AG08395 (cell line): ENCODE results near the gene NAA15.
"Not testable (repeated sequence)": the region's sequence is repeated elsewhere in the genome, so short reads cannot be mapped to it uniquely, and the experiment has no call there.

Experiments used
- DNase-seq: peaks from one replicate; pipeline ENCODE4 v3.0.0; 2012; ENCODE audit warnings: mixed read lengths, low spot score

NAA15 gene

DNA sequence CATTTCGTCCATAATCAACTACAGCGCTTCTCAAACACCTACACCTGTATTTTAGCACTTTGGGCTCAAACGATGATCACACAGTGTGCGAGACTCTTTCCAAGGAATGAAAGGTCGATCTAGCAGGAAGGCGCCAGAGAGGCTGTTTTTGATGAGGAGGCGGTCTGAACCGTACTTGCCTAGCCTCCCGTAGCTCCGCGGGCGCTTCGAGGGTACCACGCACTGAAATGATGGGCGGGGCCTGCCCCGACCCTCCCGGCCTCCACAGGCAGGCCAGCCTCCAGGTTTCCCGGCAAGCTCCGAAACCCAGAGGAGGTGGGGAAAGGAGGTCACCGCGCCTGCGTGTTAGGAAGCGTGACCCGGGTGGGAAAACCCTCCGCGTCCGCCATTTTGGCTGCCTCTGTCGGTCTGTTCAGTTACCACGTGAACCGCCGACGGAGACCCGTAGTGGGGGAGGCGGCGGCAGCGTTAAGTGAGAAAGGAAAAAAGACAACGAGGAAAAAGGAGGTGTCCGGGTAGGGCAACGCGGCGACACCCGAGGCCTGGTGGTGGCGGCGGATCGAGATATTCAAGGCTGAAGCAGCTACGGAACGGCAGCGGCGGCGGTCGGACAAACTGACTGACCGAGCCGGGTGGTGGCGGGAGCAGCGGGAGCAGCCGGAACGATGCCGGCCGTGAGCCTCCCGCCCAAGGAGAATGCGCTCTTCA, at the start of gene NAA15:
TSS of gene NAA15 (plus strand) at position 393 of the 708 bp plus-strand sequence. CDS start at position 666, 273 bp downstream.
- DNase-seq: peak; percentile 99

DNA sequence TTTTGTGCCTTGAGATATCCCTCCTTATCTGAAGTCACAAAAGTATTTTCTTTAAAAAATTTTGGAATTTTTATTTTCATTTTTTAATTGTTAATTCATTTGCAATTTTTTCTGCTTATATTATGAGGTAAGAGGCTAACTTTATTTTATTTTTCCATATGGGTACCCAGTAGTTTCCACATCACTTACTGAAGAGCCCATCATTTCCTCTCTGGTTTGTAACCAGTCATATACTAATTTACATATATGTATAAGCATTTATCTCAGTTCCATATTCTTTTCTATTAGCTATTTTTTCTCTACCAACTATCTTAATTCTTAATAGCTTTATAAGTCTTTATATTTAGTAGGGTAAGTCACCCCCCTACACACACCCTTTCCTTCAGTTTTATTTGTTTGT, 48.3 kb upstream of the NAA15 start:
- no peak for DNase-seq

DNA sequence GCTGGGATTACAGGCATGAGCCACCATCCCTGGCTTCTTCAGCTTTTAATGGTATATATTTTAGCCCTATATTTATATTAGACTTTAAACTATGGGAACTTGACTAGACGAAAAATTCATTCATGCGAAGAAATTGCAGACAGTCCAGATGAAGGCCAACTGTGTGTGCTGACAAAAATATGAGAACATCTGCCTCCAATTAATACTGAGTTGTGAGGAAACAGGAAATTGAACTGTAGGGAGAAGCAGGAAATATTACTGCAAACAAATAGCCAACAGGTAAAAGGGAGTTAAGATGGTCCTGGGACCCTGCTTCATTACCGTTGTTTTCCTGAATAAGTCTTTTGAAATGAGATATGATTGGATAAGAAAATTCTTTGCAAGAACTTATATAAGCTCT, 47.6 kb upstream of the NAA15 start:
- DNase-seq: no peak

DNA sequence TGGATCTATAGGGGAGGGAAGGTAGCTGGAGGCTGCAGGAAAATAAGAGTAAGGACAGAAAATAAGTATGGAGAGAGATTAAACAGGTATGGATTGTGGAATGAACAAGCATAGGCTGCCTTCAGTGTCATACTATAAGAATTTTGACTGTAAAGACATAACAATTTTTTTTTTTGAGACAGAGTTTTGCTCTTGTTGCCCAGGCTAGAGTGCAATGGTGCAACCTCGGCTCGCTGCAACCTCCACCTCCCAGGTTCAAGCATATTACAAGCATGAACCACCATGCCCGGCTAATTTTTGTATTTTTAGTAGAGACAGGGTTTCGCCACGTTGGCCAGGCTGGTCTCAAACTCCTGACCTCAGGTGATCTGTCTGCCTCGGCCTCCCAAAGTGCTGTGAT, 45.7 kb upstream of the NAA15 start:
- not testable (repeated sequence) for DNase-seq

DNA sequence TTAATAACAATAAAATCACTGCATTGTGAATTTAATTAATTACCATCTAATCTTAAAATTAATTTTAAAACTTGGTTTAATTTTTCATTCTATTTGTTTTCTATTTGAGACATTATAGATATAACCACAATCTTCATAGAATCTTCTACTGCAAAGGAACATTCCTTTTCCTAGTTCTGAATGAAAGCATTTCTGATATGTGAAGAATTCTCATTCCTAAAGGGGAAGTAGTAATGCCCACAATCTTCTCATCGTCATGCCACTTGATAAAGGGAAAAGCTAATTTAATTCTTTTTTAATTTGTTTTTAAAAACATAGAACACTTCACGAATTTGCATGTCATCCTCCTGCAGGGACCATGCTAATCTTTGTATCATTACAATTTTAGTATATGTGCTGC, 45.0 kb upstream of the NAA15 start:
- DNase-seq: peak; percentile 26

DNA sequence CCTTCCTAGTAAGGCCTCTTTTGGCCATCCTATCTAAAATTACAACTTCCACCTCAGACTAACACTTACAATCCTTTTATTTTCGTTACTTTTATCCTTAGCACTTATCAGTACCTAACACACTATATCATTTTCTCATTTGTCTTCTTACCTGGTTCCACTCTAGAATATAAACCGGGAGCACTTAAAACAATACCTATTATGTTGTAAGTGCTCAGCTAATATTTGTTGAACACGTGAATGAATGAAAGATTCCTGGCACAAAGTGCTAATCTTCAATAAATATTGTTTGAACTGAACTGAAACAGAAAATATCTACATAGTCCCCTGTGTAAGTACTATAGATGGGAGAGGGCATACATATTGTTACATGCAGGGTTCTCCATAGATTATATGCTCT, 35.7 kb upstream of the NAA15 start:
- DNase-seq: no peak

DNA sequence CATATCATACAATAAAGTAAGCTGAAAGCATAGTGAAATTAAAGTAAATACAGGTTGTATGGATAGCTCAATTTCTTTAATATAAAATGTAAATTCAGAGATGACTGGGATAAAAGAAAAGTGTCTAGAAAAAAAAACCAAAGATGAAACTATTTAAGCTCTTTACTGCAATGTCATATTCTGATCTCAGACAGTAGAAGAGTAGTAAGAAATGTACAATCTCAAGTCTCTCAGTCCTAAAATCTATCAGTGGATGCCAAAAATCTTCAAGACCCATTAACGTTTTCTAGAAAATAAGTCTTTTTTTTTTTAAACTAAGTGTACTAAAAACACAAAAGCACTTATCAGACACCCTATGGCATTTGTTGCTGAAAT, 35.1 kb upstream of the NAA15 start:
- no peak for DNase-seq

DNA sequence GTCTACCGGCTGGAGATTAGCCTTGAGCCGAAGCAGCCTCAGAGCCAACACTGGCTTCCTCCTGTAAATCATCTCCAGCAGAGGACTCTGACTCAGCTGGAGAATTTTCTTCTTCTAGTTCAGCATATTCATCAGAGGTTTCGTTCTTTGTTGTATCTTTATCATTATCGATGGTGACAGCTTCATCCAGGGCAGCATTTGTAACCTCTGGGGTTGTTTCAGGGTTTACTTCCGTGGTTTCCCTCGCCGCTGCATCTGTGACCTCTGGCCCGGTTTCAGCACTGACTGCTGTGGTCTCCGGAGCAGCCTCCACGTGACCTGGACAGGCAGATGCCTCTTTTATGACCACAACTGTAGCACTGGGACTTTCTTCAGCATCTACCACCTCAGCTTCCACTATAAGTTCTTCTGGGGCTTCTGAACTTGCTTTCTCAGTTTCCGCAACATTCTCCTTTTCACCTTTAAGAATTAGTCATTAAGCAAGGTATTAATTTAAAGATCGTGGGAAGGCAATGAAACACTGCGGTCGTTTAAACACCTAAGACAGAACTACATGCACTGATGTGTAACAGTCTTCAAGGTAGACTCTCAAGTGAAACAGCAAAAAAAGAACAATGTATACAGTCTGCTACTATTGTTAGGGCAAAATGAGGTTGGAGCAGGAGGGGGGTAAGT, 34.6 kb upstream of the NAA15 start:
- peak; percentile 79 for DNase-seq

DNA sequence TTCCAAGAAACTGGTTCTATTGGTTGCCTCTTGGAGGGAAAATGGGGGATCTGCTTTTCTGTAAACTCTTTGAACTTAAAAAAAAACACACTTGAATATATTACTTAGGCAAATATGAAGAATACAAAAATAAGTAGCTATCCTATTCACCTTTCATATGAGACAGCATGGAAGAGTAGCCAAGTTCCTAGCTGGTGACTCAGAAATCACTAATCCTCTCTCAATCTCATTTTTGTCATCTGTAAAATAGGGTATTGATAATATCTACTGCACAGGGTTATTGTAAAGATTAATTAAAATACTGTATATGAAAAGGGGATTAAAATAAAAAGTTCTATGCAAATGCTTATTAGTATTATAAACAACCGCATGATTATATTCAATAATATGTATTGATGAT, 34.0 kb upstream of the NAA15 start:
- DNase-seq: no peak

DNA sequence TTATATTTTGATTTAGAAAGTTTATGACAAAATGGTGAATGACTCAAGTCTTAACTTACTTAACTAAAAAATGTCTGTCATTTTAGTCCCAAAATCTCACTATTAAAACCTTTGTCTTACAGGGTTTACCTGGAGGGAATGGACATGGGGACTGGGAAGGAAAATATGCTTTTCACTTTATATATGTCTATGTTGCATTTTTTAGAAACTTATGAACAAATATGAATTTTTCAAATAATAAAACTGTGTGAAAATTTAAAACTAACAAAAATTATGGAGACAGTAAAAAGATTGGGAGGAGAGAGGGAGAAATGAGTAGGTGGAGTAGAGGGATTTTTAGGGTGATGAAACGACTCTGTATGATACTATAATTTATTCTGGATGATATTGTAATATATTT, 27.5 kb upstream of the NAA15 start:
- no peak for DNase-seq

DNA sequence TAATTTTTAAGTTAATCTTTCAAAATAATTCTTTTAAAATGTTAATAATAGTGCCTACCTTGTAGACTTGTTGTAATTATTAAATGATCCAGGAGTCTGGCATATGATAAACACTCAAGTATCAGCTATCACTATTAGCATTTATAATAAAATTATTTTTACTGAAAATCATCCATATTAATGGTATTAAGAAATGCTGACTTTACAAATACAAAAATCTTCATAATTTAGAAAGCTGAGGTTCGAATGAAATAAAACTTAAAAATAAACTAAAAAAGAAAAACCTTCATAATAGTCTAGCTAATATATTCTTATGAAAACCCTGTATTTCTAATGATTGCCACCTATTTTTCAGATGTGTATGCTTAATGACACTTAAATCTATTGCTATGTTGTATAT, 26.5 kb upstream of the NAA15 start:
- DNase-seq: no peak

DNA sequence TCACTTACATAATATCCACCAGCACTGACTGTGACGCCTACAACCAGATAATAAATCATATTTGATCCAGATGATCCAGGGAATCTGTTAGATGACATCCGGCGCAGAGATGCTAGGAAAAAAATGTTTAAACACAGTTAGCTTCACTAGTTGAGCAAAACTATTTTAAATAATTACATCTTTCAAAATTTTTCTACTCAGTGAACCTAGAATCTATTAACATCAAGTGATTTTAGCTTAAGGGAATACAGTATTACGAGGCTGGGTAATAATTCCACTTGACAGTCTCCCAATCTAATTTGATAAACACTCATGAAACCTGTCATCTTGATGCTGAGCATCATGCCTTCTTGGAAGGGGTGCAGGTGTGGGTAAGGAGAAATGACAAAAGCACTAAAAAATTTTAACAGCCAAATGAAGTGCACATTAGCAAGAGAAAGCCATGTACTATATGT, 26.0 kb upstream of the NAA15 start:
- DNase-seq: no peak

DNA sequence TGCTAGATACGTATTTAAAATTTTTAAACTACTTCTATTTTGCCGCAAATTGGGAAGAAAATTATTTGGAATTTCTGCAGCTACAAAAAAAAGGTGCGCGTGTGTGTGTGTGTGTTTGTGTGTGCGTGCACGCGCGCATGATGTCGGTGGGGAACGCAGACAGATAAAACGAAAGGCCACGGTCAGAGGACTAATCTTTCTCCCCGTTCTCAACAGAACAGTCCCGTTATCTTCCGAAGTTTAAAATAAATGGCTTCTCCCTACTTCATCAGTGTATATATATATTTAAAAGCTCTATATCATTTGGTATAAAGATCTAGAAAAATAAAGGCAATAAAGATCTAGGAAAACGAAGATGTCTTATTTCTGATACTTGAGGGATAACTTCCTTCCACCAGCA, 22.8 kb upstream of the NAA15 start:
- no peak for DNase-seq

DNA sequence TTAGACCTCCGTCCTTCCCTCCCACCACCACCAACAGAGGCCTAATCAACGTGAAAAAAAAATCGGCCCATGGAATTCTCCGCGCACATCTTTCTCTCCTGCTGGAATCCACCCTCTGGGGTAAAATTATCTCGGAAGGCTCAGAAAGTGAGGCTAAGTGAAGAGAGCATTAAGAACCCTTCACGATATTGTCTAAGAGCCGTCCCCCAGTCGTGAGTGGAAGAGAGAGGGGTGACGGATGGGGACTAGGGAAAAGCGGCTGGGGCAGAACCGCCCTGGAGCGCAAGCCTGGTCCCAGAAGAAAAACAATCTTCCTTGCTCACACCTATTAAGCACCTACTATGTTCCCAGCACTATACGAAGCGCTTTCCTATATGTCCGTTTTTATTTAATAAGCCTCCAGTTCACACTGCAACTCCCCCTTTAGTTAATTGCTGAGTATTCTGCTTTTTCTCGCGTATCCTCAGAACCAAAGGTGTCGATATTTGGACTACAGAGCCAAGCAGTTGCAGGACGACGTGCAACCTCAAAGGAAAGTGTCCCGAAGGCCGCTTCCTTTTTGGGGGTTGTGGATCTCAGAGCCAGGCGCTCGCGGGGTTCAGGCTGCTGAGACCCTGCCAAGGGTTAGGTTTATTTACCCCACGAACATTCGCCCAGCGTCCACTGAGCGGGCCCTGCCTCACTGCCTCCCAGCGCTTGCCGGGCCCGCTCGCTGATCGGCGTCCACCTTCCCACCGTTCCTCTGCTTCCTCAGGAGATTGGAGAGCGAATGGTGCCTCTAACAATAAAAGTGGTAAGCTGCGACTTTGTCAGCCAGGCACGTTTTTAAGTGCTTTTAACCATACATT, 22.2 kb upstream of the NAA15 start:
- DNase-seq: no peak

DNA sequence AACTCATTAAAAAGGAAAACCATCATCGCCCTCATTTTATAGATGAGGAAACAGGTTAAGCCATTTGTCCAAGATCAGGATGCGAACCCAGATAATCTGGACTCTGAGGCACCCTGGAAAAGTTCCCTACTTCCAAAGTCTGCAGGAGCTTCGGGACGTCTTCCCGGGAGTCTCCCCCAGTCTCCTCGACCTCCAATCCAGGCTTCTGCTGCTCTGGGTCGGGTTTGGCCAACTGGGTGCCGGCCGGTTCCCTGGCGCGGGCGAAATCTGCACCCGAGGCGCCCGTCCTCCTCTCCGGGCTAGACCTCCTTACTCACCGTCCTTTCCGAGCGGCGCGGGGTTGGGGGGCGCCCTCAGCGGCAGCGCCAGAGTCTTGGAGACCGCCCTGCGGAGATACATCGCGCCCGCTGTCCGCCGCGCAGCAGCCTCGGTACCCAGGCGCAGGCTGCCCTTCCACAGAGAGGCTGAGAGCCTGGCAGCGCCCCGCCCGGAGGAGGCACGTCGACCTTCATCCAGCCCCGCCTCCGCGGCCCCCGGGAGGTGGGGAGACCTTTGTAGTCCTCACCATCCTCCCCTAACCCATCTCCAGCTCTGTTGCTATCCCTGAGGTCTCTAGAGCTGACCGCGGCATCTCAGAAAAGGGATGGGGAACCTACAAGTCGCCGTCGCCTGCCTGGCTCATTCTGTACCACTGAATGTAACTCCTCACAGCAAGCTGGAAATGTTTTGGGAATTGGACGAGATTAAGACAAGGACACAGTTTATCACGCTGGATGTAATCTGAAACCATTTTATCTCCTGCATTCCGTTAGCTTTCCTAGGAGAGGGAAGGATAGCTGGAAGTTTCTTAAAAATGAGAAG, 21.3 kb upstream of the NAA15 start, which contains the start of gene MGARP:
TSS of gene MGARP (minus strand) at position 466 of the 861 bp plus-strand sequence. CDS start at position 399, 67 bp downstream.
- peak; percentile 42 for DNase-seq

DNA sequence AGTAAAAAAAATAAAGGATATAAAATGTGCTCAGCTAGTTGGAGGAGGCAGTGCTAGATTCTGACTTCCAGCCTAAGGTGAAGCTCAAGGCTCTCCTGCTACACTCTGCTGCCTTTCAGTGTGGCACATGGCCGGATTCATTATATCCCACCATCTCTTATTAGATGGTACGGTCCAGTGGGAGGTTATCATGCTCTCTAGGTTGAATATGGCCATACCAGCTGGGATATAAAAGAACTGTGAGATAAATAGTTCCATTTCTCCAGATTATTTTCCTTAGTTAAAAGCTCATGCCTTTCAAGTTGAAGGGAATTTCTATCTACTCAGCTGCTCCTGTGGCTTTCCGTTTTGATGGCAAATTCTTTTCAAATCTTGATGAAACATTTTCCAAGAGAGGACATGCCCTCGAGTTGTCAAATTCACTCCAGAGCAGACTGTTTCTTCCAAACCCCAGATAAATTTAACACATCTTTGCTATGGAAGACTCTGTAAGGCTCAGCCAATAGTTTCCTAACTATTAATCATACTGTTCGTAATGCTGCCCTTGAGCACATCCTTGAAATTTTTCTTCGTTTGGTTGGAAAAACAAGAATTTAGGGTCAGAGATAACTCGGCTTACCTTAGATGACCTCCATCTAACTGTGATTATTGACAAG, 19.1 kb upstream of the NAA15 start:
- DNase-seq: peak; percentile 19

DNA sequence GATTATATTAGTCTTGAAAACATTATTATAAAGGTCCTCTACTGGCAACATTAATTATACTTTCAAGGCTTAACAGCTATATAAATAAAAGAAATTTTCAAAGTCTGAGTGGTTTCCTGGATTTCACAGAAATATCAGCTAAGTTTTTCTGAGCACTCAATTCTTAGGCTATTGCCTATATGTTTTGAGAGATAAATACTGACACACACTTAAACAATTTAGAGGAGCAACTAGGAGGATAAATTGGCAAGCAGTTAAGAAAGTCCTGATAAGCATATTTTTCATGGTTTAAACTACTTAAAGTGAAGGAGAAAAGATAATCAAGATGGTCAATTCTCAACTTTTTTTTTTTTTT, 18.6 kb upstream of the NAA15 start:
- no peak for DNase-seq

DNA sequence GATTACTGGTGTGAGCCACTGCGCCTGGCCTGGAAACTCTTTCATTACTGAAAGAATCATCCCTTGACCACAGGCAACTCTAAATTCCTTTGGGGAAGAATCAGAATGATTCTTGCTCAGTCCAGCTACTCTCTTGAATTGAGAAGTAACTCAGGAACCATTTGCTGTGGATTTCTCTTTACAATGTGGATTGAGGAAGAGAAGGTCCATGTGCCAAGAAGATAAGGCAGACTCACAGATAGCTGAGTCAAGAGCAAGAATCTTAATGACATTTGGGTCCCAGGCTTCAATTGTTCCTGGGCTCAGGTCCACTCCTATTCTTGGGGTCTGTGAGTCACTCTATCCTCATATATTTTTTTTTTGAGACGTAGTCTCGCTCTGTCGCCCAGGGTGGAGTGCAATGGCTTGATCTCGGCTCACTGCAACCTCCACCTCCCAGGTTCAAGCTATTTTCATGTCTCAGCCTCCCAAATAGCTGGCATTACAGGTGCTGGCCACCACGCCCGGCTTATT, 15.1 kb upstream of the NAA15 start:
- no peak for DNase-seq

DNA sequence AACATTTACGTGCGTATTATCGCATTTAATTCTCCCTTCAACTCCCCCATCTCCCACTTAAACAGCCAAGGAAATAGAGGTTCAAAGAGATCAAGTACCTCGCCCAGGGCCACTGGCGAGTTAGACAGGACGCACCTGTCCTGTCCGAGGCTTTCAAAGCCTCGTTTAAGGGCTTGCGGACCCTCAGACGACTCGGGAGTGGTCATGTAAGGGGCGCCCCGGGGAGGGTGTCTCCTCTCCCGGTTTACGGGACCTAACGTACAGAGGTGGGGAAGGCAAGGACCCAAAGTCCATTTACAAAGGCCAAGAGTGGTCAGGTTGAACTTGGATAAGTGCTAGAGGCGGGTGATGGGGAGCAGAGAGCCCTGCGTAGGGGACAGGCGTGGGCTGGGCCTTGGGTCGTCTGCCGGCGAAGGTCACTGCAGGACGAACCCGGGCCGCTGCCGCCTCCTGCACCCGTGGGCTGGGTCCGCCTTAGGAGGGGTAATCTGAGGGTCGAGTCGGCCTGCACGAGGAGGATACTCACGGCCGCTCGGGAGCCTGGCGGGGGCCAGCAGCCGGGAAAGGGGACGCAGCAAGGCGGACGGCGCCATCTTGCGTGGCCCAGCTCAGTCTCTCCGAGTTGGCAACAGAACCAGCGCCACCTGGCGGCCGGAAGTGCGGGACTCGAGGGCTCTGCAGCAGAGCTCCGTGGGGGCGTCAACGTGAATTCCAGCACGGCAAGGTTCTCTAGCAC, 5.9 kb upstream of the NAA15 start:
- DNase-seq: peak; percentile 86

DNA sequence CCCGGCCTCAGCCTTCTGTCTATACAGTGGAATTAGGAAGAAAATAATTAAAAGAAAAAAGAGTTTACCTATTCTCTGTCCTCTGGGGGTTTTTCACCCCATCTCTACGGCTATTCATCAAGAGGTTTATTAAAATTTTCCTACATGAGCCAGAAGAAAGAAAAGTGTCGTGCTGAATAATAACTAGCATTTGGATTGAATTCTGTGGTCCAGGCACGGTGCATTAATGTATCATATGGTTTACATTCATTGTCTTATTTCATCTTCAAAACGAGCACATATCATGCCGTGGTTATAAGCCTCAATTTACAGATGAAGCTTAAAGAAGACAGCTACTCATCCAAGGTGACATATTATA, 5.4 kb upstream of the NAA15 start:
- no peak for DNase-seq
